GM19324 (cell line): ENCODE data around the gene IMMP2L.
"Not testable (repeated sequence)": the region's sequence is repeated elsewhere in the genome, so short reads cannot be mapped to it uniquely, and the experiment has no call there.

Experiments used
- ATAC-seq: cut with Tn5 transposase; IDR thresholded peaks from one replicate; pipeline ENCODE4 v1.9.1; 2021; ENCODE audit warnings: mild to moderate bottlenecking, moderate library complexity; ENCODE audit not compliant: unreplicated experiment, low FRiP score

Gene IMMP2L

DNA sequence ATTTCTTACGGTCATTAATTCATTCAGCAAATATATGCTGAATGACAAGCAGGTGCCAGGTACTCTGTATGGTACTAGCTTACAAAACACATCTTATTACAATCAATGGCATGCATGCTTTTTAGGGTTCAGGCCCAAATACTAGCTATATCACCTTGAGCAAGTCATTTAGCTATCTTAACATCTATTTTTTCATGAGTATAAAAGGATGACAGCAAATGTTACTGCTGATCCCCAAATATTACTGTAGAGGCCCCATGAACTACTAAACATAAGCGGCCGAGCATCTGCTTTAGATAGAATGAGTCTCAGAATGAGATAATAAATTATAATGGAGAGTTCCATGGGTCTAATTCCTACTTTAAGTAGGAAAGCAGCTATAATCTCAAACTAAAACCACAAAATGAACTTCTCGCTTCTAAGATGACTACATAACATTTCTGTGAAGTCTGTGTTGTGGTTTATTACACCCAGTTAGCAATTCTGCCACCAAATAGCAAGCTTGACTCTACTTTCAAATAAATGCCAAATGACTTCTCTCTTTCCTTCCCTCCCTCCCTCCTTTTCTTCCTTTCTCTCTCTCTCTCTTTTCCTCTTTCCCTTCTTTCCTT is 585.1 kb downstream of the IMMP2L start:
- ATAC-seq, result no peak

DNA sequence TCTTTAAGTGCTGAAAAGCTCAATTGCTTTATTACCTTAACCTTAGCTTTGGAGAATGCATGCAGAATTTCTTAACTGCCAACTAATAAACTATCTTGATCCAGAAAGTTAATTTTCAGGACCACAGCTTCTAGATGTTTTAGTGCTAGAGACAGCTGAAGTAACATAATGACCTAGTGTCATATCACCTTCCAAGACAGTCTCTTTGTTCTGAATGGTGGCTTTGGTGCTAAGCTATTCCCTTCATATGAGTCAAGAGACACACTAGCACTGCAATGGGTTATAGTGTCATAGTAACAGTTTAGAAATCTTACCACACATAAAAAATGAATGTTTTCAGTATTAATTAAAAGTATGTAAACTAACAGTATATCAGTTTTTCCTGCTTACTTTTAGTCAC is 586.8 kb downstream of the IMMP2L start:
- no peak for ATAC-seq

DNA sequence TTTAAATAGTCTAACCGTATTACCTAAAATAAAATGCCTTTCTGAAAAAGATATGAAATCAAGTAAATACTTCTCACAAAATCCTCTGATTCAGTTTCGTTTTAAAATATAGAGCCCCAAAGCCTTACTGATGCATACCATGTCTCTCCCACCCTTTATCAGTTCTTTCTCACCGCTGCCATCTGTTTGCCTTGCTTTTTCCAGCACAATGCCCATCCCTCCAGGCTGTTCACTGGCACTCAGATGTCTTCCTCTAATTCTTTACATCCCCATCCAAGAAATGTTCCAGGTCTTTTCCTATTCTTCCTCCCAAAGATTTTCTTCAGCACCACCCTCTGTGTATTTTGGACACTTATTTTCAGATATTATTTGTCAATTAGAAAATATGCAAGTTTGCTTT is 587.9 kb downstream of the IMMP2L start:
- ATAC-seq, result no peak

DNA sequence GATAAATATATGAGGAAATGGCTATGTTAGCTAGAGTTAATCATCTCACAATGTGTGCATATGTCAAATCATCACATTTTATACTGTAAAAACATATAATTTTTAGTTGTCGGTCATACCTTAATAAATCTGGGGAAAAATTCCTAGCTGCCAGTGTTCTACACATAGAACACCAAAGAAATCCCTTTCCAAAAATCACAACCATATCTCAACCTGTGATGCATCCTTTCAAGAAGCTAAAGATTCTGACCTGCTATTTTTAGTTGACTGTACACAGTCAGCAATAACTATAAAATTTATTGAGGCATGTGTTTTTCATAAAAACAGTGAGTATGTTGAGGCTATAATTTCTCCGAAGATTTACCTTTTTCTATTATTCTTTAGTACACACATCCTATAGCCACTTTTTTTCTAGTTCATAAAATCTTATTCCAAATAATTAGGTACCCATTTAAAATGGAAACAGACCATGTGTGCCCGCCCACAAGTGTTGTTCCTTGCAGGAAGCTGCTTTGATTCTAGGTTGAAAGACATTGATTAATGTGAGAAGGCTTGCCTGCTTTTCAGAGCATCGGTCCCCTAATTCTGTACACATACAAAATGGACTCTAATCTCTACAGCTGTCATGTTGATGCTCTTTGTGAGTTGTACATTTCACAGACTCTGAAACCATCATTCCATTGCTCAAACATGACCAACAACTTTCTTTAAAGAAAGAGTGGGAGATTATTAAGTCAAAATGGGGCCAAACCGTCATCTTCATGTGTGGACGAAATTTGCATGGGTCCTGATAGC is 588.9 kb downstream of the IMMP2L start:
- no peak for ATAC-seq

DNA sequence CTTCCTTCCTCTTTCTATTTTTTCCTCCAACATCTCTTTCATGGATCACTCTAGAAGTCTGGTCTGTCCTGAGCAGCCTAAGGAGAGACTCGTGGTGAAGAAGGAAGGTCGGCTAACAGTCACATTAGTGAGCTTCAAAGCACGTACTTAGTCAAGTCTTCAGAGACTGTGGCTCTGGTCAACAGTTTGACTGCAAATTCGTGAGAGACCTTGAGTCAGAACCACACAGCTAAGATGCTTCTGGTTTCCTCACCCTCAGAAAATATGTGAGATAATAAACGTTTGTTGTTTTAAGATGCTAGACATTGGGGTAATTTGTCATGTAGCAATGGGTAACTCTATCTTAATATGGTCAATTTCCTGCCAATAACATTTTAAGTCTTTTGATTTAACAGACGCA is 597.5 kb downstream of the IMMP2L start:
- no peak for ATAC-seq

DNA sequence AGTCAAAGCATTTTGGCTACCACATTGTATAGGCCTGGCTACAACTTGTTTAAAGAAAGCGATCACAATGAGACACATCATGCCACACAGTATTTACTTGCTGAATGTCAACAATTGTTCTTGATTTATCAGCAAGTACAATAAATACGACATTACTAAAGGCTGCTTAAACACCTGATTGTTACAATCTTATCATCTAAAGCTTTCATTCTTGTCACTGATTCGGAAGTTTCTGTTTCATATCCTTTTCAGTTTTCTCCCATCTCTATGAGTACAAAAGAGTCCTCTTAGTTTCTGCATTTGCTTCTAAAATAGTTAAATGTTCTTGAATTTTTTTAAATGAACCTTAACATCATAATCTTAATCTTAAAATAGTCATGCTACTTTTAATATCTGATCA is 599.5 kb downstream of the IMMP2L start:
- no peak for ATAC-seq

DNA sequence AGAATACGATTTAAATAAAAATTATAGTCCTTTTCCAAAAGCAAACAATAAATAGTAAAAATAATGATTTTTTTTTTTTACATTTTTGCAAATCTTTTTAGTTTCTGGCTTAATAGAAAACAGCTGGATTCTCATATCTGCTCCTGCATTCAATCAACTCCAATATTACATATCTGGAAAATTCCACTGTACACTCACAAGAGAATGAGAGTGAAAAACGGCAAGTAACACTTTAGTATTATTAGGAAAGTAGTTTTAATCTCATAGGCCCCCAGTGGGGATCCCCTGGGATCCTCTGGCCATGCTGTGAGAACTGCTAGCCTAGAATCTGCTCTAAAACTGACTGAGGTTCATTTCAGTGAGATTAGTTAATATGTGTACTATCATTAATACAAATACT is 599.9 kb downstream of the IMMP2L start:
- ATAC-seq, result no peak

DNA sequence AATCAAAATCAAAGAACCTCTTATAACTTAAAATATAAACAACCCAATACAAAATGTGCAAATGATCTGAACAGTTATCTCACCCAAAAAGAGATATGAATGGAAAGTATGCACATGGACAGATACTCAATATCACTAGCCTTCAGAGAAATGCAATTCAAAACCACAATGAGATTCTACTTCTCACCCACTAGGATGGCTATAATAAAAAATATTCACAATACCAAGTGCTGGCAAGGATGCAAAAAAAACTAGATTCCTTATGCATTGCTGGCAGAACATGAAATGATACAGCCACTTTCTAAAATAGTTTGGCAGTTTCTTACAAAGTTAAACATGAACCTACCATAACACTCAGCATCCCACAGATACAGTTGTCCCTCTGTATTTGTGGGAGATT is 601.5 kb downstream of the IMMP2L start:
- no peak for ATAC-seq

DNA sequence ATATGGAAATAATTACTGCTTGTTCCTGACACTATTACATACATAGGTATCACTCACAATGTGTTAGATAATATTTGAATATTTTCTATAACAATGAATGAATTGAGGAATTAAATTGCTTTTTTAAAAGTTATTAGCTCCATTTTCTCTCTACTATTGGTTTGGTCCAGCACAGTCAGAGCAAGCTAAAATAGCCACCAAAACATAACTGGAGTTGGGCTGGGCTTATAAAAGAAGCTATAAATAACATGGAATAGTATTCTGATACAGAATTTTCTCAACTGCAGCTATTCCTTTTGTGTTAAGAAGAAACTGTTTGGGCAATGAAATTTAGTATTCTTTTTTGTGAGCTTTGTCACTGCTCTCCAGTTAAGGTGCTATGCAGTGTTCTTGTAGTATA is 614.0 kb downstream of the IMMP2L start:
- ATAC-seq, result no peak

DNA sequence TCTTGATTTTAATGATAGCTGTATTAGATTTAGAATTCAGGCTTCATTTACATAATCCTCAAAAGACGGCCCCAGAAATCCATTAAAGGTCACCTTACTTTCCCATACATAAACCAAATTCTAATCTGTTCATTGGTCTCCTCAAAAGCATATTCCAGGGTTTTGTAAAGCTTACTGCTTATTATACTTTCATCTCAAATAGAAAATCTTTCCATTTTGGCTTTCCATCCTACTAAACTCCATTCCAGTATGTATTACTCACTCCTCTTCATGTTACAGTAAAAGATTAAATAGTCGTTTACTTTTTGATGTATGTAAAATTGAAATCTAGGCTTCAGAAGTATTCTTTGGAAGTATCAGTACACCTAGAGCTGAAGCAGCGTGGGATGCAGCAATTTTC is 614.9 kb downstream of the IMMP2L start:
- no peak for ATAC-seq

DNA sequence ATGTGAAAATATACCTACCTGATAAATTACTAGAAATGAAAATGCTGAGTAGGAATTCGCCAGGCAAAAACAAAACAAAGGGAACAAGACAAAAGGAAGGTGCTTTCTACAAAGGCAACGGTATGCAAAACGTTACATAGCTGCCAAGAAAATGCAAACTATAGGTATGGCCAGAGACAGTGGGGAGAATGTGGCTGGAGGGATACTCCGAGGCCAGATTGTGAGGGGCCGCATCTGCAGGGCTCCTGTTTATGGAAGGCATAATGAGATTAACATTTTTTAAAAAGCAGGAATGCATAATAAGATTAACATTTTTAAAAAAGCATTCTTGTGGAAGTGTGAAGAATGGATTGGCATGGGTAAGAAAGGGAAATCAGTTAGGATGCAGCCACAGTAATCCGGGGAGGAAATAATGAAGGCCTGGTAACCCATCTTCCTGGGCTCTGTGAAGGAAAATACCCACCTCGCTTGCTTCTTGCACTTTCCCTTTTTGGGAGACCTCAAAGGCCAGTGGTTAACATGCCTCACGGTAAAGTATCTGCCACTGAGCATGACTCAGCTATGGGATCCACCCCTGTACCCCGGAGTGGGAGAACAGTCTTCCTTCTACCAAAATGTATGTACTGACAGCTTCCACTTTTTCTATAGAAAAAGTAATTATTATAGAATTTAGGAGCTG is 617.2 kb downstream of the IMMP2L start:
- ATAC-seq, result no peak

DNA sequence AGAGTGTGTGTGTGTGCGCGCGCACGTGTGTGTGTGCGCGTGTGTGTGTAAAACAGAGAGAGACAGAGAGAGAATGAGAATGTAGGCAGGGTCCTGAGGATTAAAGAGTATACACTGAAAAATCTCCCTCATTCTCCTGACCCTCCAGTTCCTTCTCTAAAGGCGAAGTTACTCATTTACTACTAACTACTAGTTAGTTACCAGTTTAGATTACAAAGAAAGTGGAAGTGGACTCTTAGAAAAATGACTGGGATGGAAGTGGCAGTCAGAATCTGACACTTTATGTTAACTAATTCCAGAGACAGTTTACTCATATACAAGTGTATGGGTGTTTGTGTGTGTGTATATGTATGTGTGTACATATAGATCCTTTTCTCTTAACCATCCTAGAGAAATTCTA is 617.8 kb downstream of the IMMP2L start:
- ATAC-seq, result no peak

DNA sequence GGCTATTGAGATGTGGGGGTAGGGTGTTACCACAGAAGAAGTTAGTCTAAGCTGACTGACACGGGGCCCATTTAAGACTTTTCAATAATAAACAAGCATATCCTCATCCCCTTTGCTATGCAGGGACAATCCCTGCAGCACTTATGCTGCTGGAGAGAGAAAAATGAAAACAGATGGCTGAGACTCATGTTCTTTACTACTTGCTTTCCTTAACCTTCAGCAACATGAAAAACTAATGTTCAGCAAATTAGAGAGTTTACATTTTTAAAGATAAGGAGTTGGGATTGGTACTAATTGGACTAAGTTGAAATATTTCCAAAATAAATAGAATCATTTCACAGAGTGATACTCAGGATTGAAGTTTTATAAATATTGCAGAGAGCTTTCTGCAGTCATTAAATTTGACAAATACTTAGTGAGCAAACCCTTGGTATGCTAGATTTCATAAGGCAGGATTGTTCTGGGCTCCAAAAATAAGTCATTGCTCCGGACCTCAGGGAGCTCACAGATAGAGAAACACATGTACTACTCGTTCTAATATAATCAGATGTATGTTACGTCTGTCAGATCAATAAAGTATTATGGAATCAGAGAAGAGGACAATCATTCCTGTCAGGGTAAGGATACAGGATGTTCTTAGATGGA is 618.5 kb downstream of the IMMP2L start:
- ATAC-seq, result no peak

DNA sequence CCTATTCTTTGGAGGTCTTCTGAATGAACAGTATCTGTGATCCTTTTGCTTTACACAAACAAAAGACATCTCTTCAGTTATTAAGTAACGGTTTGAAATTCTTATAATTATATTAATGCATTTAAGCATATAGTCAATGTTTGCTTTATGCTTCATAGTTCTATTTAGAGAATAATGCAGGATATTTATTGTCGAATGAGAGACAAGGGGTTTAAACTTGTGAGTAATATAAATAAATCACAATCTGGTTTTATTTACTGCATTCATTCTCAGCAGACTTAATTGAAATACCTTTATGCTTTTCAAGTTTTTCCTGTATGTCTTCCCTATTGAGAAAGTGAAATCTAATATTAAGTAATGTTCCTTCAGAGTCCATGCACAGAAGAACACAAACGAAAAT is 620.9 kb downstream of the IMMP2L start:
- no peak for ATAC-seq

DNA sequence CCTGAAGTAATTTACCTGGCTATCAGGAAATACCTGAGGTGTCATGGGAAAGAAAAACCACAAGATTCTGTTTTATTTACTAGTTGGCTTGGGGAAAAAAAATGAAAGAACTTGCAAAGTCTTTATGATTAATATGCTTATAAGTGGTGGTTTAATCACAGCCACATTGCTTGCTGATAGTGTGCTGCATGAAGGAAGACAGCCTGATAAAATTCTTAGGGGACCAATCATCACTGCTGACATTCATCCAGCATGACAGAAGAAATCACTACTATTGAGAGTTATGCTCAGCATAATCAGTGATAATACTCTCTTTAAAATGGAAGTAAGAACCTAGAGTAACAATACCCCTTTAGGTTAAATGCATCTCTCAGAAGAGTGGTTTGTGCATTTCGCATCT is 621.5 kb downstream of the IMMP2L start:
- no peak for ATAC-seq

DNA sequence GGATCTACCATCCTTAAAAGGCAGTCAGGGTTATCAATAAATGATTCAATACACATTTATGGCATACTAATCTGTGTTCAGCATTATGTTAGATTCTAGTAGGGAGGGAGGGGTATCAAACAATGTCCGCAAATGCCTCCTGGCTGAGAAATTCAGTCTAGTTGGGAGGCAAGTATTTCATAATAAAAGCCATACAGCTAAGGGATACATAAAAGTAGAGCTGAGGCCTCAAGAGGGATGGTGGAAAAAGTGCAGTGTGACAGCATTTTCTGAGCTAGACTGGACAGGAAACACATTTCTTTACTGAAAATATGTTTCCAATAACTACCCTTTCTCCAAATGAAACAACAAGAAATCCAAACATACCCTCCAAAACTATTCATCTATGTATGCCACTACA is 624.1 kb downstream of the IMMP2L start:
- no peak for ATAC-seq

DNA sequence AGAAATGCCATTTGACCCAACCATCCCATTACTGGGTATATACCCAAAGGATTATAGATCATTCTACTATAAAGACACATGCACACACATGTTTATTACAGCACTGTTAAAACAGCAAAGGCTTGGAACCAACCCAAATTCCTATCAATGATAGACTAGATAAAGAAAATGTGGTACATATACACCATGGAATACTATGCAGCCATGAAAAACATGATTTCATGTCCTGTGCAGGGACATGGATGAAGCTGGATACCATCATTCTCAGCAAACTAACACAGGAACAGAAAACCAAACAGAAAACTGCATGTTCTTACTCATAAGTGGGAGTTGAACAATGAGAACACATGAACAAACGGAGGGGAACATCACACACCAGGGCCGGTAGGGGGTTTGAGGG is 625.6 kb downstream of the IMMP2L start:
- not testable (repeated sequence) for ATAC-seq

DNA sequence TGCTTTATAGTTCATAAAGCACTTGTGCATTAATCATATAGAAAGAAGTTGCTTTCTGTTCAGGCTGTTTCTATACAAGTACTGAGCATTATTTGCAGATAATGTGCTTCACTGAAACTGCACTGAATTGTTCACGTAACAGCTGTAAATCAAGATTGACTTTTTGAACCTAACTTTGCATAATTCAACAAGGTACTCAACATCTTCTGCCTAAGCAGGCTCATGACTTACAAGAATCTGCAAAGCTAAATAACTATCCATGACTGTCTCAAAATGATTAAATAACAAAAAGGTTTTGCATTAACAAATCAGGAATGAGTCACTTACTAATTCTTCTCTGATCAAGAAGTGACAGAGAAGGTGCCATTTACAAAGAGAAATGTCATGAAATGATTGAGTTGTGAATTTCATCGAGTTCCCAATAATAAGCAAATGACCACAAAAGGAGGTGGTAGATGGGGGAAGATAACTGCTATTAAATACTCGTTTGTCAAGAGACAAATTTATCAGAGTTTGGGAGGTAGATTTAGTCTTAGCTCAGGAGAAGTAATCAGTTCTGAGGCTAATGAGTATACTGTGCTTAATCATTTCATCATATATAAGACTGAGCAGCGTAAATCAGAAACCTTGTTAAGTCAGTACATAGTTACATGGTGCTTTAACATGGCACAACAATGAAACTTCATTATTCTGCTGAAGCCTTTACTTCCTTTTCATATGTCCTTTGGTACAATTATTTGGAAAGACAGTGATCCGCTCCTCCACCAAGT is 632.6 kb downstream of the IMMP2L start:
- no peak for ATAC-seq

DNA sequence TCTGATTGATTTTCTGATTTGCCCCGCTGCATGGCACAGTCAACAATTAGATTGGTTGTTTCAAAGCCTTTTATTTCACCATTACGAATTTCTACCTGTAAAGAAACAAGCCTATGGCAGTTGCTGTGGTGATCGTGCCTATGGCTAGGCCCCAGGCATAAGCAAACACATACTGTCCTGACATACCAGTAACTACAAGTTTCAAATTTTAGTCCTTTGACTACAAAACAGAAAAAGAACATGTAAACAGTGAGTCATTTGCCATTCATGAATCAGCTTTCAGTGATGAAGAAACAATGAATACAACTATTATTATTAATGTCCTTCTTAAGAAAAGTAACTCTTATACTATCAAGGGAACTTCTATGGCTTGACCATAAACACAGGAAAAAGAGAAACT is 639.4 kb downstream of the IMMP2L start:
- ATAC-seq, result no peak

DNA sequence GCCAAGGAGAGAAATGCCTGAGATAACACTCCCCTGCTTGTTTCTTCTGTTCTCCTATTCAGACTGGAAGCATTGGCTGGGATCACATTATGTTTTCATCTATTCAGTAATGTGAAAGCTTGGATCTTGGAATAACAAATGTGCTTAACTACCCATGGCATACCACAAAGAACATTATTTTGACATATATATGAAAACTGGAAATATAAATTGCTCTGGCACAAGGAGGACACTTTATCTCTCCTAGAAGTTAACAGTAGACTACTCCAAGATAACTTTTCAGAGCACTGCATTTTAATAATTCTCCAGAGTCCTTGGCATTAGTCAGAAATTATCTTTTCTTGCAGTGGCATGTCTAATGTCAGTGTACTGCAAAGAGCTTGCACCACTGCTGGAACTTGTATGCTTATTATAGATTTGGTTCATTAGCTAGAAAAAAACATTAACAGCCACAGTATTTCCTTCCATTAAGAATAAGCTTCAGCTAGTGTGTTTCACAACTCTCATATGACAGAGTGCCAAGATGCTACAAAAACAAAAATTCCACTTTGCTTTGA is 640.6 kb downstream of the IMMP2L start:
- ATAC-seq, result no peak
